Body of pancreas (tissue), 4 donors: Measurements from ENCODE around the gene DSE. TPM values are rescaled to one million over a fixed set of nuclear protein-coding genes. Genes with fewer than 3 reads are reported as not detected.

Experiments used
- ATAC-seq: fragments of 150-250 bp; one replicate; pipeline ENCODE4 v1.9.1; 2016
- DNase-seq, 4 donors: peaks; one replicate each; pipeline ENCODE4 v3.0.0-alpha.2; 2019
- H3K27ac ChIP-seq, 4 donors: fragments of 200-600 bp; sonication (generic); 1 replicate in 3 of 4; 2 replicates in 1 of 4; pipeline versions ENCODE4 v1.5.1 to v1.6.1; 2016 to 2019; ENCODE audit warnings: mild to moderate bottlenecking in 1 of 4, mixed read lengths in 1 of 4, moderate library complexity in 1 of 4
- H3K27me3 ChIP-seq, 2 donors: fragments of 200-600 bp; sonication (generic); one replicate each; pipeline ENCODE4 v1.6.0; 2016; ENCODE audit warnings: mild to moderate bottlenecking in 1 of 2
- H3K36me3 ChIP-seq, 2 donors: fragments of 200-600 bp; sonication (generic); replicated peaks in 1 of 2; 2 replicates each; pipeline ENCODE4 v1.5.1; 2016; ENCODE audit warnings: low read depth in 2 of 2; ENCODE audit not compliant: insufficient read depth in 1 of 2
- H3K4me1 ChIP-seq: fragments of 200-600 bp; sonication (generic); one replicate; pipeline ENCODE4 v1.6.0; 2016
- H3K4me3 ChIP-seq, 2 donors: fragments of 200-600 bp; sonication (generic); 1 replicate in 1 of 2; 2 replicates in 1 of 2; pipeline ENCODE4 v1.5.1; 2016 to 2019
- H3K9me3 ChIP-seq, 3 donors: fragments of 200-600 bp; sonication (generic); 1 replicate in 2 of 3; 2 replicates in 1 of 3; pipeline ENCODE4 v1.5.1; 2016
- CTCF ChIP-seq, 7 experiments: fragments of 450-650 bp in 4 of 7; fragments of 200-600 bp in 3 of 7; sonication (generic) in 3 of 7; IDR thresholded peaks; one replicate each; pipeline ENCODE4 v1.5.1; 2016 to 2019; ENCODE audit warnings: antibody characterized with exemption in 7 of 7
- POLR2A ChIP-seq, 3 donors: fragments of 450-650 bp; IDR thresholded peaks; one replicate each; pipeline ENCODE4 v1.6.1; 2016; ENCODE audit warnings: antibody characterized with exemption in 3 of 3, mild to moderate bottlenecking in 2 of 3
- WGBS, 2 donors: methylation state at CpG; one replicate each; pipeline ENCODE4 v1.1.5; 2017; 5-methylcytosine and 5-hydroxymethylcytosine counted together
- intact Hi-C: fragments of 100-400 bp; cut with DNase I; formaldehyde crosslinking; loops from one replicate; pipeline ENCODE4 v1.15.1; 2023
- total RNA-seq, 2 donors: library from RNA; depleted of rRNA; stranded (reverse); fragments of >200 nt; gene quantifications; one replicate each; pipeline ENCODE4 v1.1.0, GENCODE V29; 2016

DSE gene
- total RNA-seq, 2 donors from 2014 or later: 8.6 to 14.0 TPM

DNA sequence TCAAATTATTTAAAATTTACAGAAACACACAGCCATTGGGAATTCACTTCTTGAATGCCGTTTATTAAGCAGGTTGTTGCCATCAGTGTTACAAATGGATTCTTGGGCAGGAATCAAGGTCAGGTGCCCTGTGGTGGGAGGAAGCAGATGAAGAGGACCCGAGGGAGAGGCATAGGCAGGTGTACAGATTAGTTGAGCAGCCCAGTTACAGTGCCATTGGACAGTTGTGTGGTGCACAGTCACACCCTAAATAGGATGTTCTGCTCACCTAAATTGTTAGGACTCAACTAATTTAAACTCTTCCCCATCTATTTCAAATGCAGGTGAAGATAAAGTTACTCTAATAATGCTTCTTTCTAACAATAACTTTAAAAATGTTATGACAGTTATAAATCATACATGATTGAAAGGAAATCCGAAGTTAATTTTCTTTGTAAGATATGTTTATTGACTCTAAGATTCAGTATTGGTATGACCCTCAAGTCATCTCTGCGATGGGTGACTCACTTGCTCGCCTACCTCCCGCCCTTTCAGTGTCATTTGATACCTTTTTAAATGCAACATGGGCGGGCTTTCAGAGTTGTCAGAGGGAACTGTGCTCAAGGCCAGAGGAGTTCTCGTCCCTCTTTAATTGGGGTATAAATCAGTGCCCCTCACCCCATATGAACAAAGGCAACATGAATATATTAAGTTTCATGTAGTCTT lies 35.1 kb downstream of the DSE start:
- Histone ChIP-seq H3K36me3 (no peaks in the 10 kb centered on the region), H3K4me3 (no peak overlapping the region), H3K9me3 (no peaks in the 10 kb centered on the region), H3K27me3 (no peaks in the 10 kb centered on the region), H3K27ac (peak overlapping the region in 1 of 4 donors; percentile 18), H3K4me1 (no peaks in the 10 kb centered on the region)
- intact Hi-C loops: no loop called here
- TF ChIP-seq POLR2A (IDR thresholded peaks at IDR 0.05) (no peak), CTCF (IDR thresholded peaks at IDR 0.05) (no peak)
- no peak for ATAC-seq
- no peak for DNase-seq
- WGBS, 2 donors: 65 to 66% methylated on average over 8 of the region's 8 CpGs

- no peaks in the 10 kb centered on the region for H3K4me1 ChIP-seq
- no peaks in the 10 kb centered on the region for H3K9me3 ChIP-seq
- WGBS, 2 donors: 67 to 75% methylated on average over 4 of the region's 4 CpGs
- H3K27ac ChIP-seq: no peak overlapping the region
- H3K36me3 ChIP-seq: no peaks in the 10 kb centered on the region
- H3K27me3 ChIP-seq: no peaks in the 10 kb centered on the region
- DNase-seq: no peak
- ATAC-seq: no peak
- H3K4me3 ChIP-seq: no peak overlapping the region
- intact Hi-C loops: no loop called here
- TF ChIP-seq CTCF (IDR thresholded peaks at IDR 0.05) (no peak), POLR2A (IDR thresholded peaks at IDR 0.05) (no peak)
Measured at GRCh38 chr6:116406678-116407345, 36.1 kb downstream of the DSE start.

DNA sequence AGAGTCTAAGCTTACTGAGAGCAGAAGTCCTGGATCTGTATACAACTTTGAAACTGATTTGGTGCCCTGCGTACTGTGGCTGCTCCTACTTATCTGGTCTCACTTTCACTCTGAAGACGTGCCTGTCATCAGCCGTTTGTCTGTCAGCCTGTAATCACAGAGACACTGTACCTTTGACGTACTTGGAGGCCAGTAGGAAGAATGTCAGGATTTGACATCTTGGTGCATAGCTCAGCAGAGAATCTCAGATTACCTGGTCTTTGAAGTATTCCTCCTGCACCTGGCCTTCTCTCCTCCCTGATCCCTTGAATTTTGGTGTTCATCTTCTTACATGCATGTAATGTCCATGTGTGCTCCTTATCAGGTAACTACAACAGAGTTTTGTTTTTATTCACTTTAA lies 37.7 kb downstream of the DSE start:
- Histone ChIP-seq H3K27ac (no peak overlapping the region), H3K4me1 (no peaks in the 10 kb centered on the region), H3K27me3 (no peaks in the 10 kb centered on the region), H3K9me3 (no peaks in the 10 kb centered on the region), H3K36me3 (no peaks in the 10 kb centered on the region), H3K4me3 (no peak overlapping the region)
- WGBS, 2 donors: 78 to 80% methylated on average over 4 of the region's 4 CpGs
- TF ChIP-seq CTCF (IDR thresholded peaks at IDR 0.05): no peak
- no peak for TF ChIP-seq POLR2A (IDR thresholded peaks at IDR 0.05)
- intact Hi-C loops: no loop called here
- ATAC-seq: no peak
- no peak for DNase-seq

DNA sequence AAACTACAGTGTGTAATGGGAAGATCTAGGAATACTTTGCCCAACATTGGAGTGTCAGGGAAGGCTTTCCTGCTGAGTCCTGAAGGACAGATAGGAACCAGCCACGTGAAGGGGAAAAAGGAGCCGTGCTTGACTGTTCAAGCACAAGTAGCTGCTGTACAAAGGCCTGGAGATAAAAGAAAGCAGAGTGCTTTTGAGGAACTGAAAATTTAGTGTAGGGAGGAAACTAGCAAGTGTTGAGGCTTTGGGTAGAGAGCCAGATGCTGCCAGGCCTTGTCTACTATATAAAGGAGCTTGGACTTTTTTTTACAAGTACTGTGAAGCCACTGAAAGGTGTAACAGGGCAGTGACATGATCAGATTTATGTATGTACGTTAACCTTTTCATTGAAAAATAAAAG lies 39.0 kb downstream of the DSE start:
- no peak overlapping the region for H3K27ac ChIP-seq
- H3K4me3 ChIP-seq: no peak overlapping the region
- no peaks in the 10 kb centered on the region for H3K27me3 ChIP-seq
- H3K9me3 ChIP-seq: no peaks in the 10 kb centered on the region
- no peaks in the 10 kb centered on the region for H3K4me1 ChIP-seq
- WGBS, 2 donors: 60 to 78% methylated on average over 3 of the region's 3 CpGs
- intact Hi-C loops: no loop called here
- H3K36me3 ChIP-seq: no peaks in the 10 kb centered on the region
- TF ChIP-seq POLR2A (IDR thresholded peaks at IDR 0.05) (no peak), CTCF (IDR thresholded peaks at IDR 0.05) (no peak)
- no peak for ATAC-seq
- no peak for DNase-seq

- TF ChIP-seq CTCF (IDR thresholded peaks at IDR 0.05) (no peak), POLR2A (IDR thresholded peaks at IDR 0.05) (no peak)
- Histone ChIP-seq H3K9me3 (no peaks in the 10 kb centered on the region), H3K27me3 (no peaks in the 10 kb centered on the region), H3K4me3 (no peak overlapping the region), H3K4me1 (no peaks in the 10 kb centered on the region), H3K36me3 (no peaks in the 10 kb centered on the region), H3K27ac (no peak overlapping the region)
- ATAC-seq: no peak
- 22 to 26% methylated on average over 4 of the region's 4 CpGs for WGBS, 2 donors
- intact Hi-C loops: no loop called here
- peak in 1 of 4 donors; percentile 17 for DNase-seq
Measured at GRCh38 chr6:116411284-116411623, 40.5 kb downstream of the DSE start.
